Erythroblast (primary cell): ENCODE measurements around the gene ESCO1.

Experiments used
- DNase-seq, 2 experiments: peaks; one replicate each; lab custom pipeline; 2025; lab: John Stamatoyannopoulos, UW
- GATA1 ChIP-seq: IDR thresholded peaks from 2 replicates; pipeline ENCODE4 v1.6.1; 2011; ENCODE audit warnings: low read depth, mild to moderate bottlenecking, control low read depth, low read length, moderate library complexity
- POLR2A ChIP-seq: IDR thresholded peaks from 2 replicates; pipeline ENCODE4 v1.6.1; 2011; ENCODE audit warnings: mild to moderate bottlenecking, low read length

The ESCO1 gene

DNA sequence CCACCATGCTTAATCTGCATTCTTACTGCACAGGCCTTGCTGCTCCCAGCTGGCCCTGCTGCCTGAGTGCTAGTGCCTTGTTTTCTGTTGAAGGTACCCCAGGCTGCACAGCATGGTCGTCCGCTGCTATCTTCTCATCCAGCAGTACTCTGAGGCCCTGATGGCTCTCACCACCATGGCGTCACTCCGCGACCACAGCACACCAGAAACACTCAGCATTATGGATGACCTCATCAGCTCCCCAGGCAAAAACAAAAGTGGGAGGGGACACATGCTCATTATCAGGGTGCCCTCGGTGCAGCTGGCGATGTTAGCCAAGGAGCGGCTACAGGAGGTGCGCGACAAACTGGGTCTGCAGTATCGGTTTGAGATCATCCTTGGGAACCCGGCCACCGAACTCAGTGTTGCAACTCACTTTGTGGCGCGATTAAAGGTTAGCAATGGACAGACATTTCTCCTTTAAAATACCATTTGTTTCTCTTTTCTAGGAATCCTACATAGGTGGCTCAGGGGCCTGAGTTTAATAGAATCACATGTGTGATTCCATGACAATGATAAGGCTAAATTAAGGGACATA lies 110.5 kb downstream of the ESCO1 start:
- peak; percentile 12 to 34 for DNase-seq
- TF ChIP-seq GATA1 (no peak), POLR2A (no peak)

DNA sequence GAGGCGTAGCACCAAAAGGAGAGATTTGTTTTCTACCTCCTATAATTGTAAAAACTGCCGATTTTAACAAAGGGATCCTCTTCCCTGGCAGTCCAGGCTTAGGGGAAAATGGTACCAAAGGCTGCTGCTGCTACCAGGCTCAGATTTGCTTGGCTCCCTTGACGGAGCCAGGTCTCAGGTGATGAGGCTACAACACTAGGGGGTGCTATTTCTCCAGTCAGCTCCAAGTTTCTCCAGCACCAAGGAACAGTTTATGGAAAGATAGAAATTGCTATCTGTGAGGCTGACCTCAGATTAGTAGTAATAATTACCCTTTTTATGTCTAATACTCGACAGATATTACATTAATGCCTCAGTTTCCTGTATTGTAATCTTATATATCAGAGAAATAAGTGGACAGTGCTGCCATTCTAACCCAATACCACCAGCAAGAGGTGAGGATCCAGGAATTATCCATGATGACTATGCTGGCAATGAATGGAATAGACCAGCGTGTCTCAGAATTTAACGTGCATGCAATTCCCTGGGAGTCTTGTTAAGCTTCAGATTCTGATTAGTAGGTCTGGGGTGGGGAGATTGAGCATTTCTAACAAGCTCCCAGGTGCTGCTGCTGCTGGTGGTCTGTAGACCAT lies 111.3 kb downstream of the ESCO1 start:
- peak; percentile 67 to 84 for DNase-seq
- no peak for TF ChIP-seq POLR2A
- no peak for TF ChIP-seq GATA1

DNA sequence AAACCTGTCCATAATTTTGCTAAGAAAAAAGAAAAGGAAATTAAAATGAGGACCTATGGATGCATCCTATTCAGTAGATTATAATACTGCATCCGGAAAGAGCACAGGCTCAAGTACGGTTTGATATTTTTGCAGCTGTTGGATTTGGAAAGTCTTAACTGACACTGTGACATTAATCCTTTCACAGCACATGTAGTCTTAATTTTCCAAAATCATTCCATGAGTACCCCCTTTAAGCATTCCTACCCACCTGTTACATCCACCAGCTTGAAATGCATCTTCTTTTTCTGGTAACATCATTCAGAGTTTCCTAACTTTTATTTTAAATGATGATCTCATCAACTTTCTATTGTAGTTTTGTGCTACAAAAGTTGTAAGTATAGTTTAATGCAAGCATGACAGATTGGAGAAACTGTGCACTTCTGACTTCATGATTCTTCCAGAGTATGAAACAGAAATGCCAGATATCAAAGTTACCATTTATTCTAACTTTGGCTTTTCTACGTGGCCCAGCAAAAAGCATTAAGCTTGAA lies 113.5 kb downstream of the ESCO1 start:
- no peak for DNase-seq
- no peak for TF ChIP-seq GATA1
- TF ChIP-seq POLR2A: no peak

DNA sequence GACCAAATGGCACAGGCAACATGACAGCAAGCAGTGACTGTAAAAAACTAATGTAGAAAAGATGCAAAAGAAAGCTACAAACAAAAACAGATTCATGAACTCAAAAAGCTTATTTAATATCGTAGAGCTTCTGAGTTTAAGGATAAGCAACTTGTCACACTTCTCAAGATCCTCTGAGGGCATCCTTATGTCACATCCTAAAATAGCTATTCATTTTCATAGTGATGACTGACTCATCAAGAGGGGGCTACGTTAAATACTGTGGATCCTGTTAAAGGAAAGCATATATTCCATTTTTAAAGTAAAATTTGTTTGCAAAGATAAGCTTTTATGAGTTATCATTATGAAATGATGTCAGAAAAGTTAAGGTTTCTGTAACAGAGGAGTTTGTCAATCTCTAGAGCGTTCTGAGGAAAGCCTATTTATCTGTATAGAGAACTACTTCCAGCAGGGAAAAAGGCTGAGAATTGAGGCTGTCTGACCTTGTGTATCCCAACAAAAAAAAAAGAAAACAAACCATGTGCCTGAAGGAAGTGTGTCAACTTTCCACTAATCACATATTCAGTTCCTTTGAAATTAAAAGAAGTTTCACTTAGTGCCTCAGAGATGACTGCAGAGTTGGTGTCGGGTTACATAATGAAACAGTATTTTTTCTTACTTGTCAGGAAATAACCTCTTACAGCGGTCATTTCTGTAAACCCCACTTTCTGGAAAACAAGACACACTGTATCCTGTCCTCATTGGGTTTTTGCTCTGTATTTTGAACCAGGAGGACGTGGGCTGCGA lies 115.5 kb downstream of the ESCO1 start:
- no peak for TF ChIP-seq POLR2A
- no peak for TF ChIP-seq GATA1
- no peak for DNase-seq

DNA sequence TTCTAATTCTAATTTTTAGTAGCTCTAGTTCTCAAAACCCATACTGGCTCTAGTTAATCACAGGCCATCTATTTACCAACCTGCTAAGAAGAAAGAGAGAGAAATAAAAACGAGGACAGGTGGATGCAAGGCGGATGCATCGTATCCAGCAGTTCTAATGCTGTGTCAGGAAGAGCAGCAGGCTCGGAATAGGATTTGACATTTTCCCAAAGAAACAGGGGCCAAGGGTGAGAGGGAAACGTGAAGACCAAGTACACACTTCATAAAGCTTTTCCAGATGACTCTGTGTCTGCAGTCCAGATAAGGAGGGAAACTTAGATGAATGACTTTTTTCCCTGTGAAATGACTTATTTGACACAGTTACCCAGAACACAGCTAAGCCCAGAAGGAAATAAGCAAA lies 117.5 kb downstream of the ESCO1 start:
- no peak for DNase-seq
- TF ChIP-seq POLR2A: no peak
- TF ChIP-seq GATA1: no peak

DNA sequence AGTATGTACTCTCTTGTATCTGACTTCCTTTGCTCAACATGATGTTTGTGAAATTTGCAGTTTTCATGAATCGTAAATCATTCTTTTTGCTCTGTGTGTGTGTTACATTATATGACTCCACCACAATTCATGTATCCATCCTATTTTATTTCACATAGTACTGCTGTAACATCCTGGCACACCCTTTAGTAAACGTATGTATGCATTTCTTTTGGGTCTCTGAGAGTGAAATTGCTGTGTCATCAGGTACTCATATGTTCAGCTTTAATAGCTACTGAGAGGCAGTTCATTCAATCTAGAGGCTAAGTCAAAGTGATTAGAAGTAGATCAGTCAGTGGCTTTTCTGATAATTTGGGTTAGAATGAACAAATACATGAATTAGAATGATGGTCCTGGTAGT lies 118.8 kb downstream of the ESCO1 start:
- no peak for DNase-seq
- no peak for TF ChIP-seq POLR2A

DNA sequence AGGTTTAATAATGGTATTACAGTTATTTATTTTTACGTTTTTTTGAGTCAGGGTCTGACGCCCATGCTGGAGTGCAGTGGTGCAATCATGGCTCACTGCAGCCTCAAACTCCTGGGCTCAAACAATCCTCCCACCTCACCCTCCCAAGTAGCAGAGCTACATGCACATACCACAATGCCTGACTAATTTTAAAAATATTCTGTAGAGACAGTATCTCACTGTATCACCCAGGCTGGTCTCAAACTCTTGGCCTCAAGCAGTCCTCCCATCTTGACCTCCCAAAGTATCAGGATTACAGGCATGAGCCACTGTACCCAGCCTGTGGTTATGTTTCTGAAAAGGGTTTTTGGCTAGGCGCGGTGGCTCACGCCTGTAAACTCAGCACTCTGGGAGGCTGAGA lies 120.8 kb downstream of the ESCO1 start:
- no peak for TF ChIP-seq POLR2A
- no peak for TF ChIP-seq GATA1

More for the DNA sequence above, 120.8 kb downstream of the ESCO1 start:
- no peak for DNase-seq
